H1 (cell line): Measurements from ENCODE around the gene SH3PXD2A. TPM values are rescaled to one million over a fixed set of nuclear protein-coding genes. Genes with fewer than 3 reads are reported as not detected.

Source experiments
- CTCF ChIA-PET: fragments of 300-600 bp; sonication (Branson Sonifier 250); formaldehyde crosslinking; loops from one replicate; lab custom pipeline; 2021; ENCODE audit not compliant: partially characterized antibody; lab: Charles Lee
- POLR2A ChIA-PET: fragments of 300-600 bp; sonication (Branson Sonifier 250); formaldehyde crosslinking; loops from one replicate; lab custom pipeline; 2021; ENCODE audit warnings: inconsistent platforms; ENCODE audit not compliant: partially characterized antibody; lab: Charles Lee
- DNase-seq, 2 experiments: peaks; one replicate each; pipeline versions ENCODE4 v3.0.0 to v3.0.0-alpha.2; 2010 to 2022; ENCODE audit warnings: low spot score in 2 of 2, low read depth in 1 of 2, mixed read lengths in 1 of 2
- FAIRE-seq: peaks from 2 replicates; lab custom pipeline; 2011; peaks lifted over from hg19 to GRCh38; lab: Jason Lieb, UNC
- H2AFZ ChIP-seq: 2 replicates; pipeline ENCODE4 v1.8.1; 2012; ENCODE audit warnings: low read length, inconsistent platforms
- H2AK5ac ChIP-seq: 2 replicates; pipeline ENCODE4 v1.6.1; 2013; ENCODE audit warnings: low read depth, low read length
- H2BK120ac ChIP-seq: replicated peaks from 2 replicates; pipeline ENCODE3; 2013; ENCODE audit warnings: low read depth, low read length, inconsistent platforms
- H2BK12ac ChIP-seq: 2 replicates; pipeline ENCODE4 v1.6.1; 2013; ENCODE audit warnings: low read depth, low read length
- H2BK15ac ChIP-seq: 2 replicates; pipeline ENCODE4 v1.6.1; 2013; ENCODE audit warnings: low read length
- H2BK20ac ChIP-seq: 2 replicates; pipeline ENCODE4 v1.6.1; 2013; ENCODE audit warnings: low read length
- H2BK5ac ChIP-seq: 2 replicates; pipeline ENCODE4 v1.6.1; 2013; ENCODE audit warnings: low read depth, low read length
- H3K14ac ChIP-seq: 2 replicates; pipeline ENCODE4 v1.6.1; 2013; ENCODE audit warnings: inconsistent platforms; ENCODE audit not compliant: insufficient read length
- H3K18ac ChIP-seq: 2 replicates; pipeline ENCODE4 v1.6.1; 2013; ENCODE audit warnings: low read length; ENCODE audit errors: extremely low read depth
- H3K23ac ChIP-seq: 2 replicates; pipeline ENCODE4 v1.6.1; 2013; ENCODE audit warnings: inconsistent platforms; ENCODE audit not compliant: insufficient read length
- H3K23me2 ChIP-seq: 2 replicates; pipeline ENCODE4 v1.6.1; 2013; ENCODE audit warnings: low read depth, low read length
- H3K27ac ChIP-seq: 2 replicates; pipeline ENCODE4 v1.6.1; 2011; ENCODE audit warnings: low read depth, low read length, inconsistent platforms
- H3K27me3 ChIP-seq, 4 experiments: replicated peaks in 1 of 4; 1 replicate in 1 of 4; 2 replicates in 3 of 4; pipeline versions ENCODE4 v1.6.1 to v1.8.1; 2011 to 2013; ENCODE audit warnings: low read length in 3 of 4, mild to moderate bottlenecking in 3 of 4, inconsistent platforms in 2 of 4, mixed read lengths in 2 of 4, moderate library complexity in 1 of 4; ENCODE audit not compliant: control insufficient read depth in 3 of 4, insufficient read depth in 3 of 4; ENCODE audit errors: extremely low read depth in 1 of 4
- H3K36me3 ChIP-seq, 4 experiments: 2 replicates each; pipeline versions ENCODE4 v1.6.1 to v1.8.1; 2011 to 2013; ENCODE audit warnings: mild to moderate bottlenecking in 4 of 4, low read length in 3 of 4, moderate library complexity in 2 of 4, control low read depth in 1 of 4, inconsistent platforms in 1 of 4; ENCODE audit not compliant: insufficient read depth in 4 of 4, control insufficient read depth in 2 of 4
- H3K4ac ChIP-seq: replicated peaks from 2 replicates; pipeline ENCODE3; 2013; ENCODE audit warnings: low read length, low read depth, mixed read lengths, inconsistent platforms; ENCODE audit not compliant: insufficient read length
- H3K4me1 ChIP-seq, 4 experiments: replicated peaks in 1 of 4; 1 replicate in 1 of 4; 2 replicates in 3 of 4; pipeline versions ENCODE4 v1.6.1 to v1.8.1; 2011 to 2013; ENCODE audit warnings: low read length in 3 of 4, inconsistent platforms in 2 of 4, mixed read lengths in 1 of 4; ENCODE audit not compliant: insufficient read depth in 4 of 4, control insufficient read depth in 3 of 4
- H3K4me2 ChIP-seq, 2 experiments: 2 replicates each; pipeline versions ENCODE4 v1.6.1 to v1.8.1; 2011 to 2013; ENCODE audit warnings: low read depth in 2 of 2, low read length in 2 of 2, control low read depth in 1 of 2, inconsistent platforms in 1 of 2, mild to moderate bottlenecking in 1 of 2; ENCODE audit not compliant: insufficient read depth in 1 of 2
- H3K4me3 ChIP-seq, 4 experiments: fragments of 200-600, 300-600 bp in 1 of 4; sonication (generic), shearing (Covaris generic), sonication (Bioruptor Twin) in 1 of 4; 2 replicates each; pipeline versions ENCODE4 v1.5.1 to v1.8.1; 2011 to 2016; ENCODE audit warnings: low read length in 4 of 4, low read depth in 3 of 4, control low read depth in 2 of 4, inconsistent platforms in 2 of 4, mild to moderate bottlenecking in 2 of 4, mixed read lengths in 1 of 4, moderate library complexity in 1 of 4; ENCODE audit not compliant: insufficient read depth in 2 of 4; ENCODE audit errors: extremely low read depth in 1 of 4
- H3K56ac ChIP-seq: replicated peaks from 2 replicates; pipeline ENCODE3; 2013; ENCODE audit warnings: low read depth, mild to moderate bottlenecking, mixed read lengths, low read length, inconsistent platforms; ENCODE audit not compliant: insufficient read length
- H3K79me1 ChIP-seq: 2 replicates; pipeline ENCODE4 v1.6.1; 2013; ENCODE audit warnings: low read depth, low read length, control low read depth
- H3K79me2 ChIP-seq, 2 experiments: 2 replicates each; pipeline versions ENCODE4 v1.6.1 to v1.8.1; 2012 to 2013; ENCODE audit warnings: low read length in 2 of 2, mild to moderate bottlenecking in 2 of 2, inconsistent platforms in 1 of 2; ENCODE audit not compliant: insufficient read depth in 2 of 2, control insufficient read depth in 1 of 2
- H3K9ac ChIP-seq, 4 experiments: replicated peaks in 1 of 4; 1 replicate in 1 of 4; 2 replicates in 3 of 4; pipeline versions ENCODE4 v1.6.1 to v1.8.1; 2011 to 2013; ENCODE audit warnings: low read depth in 3 of 4, low read length in 3 of 4, control low read depth in 2 of 4, mild to moderate bottlenecking in 2 of 4, moderate library complexity in 2 of 4, inconsistent platforms in 1 of 4; ENCODE audit errors: extremely low read depth in 1 of 4
- H3K9me3 ChIP-seq, 2 experiments: 2 replicates each; pipeline versions ENCODE4 v1.6.1 to v1.8.1; 2012 to 2013; ENCODE audit warnings: mild to moderate bottlenecking in 2 of 2, moderate library complexity in 2 of 2, control low read depth in 1 of 2, inconsistent platforms in 1 of 2, low read depth in 1 of 2, low read length in 1 of 2, mixed read lengths in 1 of 2; ENCODE audit not compliant: insufficient read depth in 2 of 2
- H4K20me1 ChIP-seq, 2 experiments: replicated peaks in 1 of 2; 2 replicates each; pipeline versions ENCODE3 to v1.8.1; 2011 to 2013; ENCODE audit warnings: inconsistent platforms in 2 of 2, low read length in 2 of 2, mild to moderate bottlenecking in 1 of 2; ENCODE audit not compliant: insufficient read depth in 2 of 2, control insufficient read depth in 1 of 2
- H4K5ac ChIP-seq: 2 replicates; pipeline ENCODE4 v1.6.1; 2013; ENCODE audit warnings: low read length, low read depth, mixed read lengths, inconsistent platforms; ENCODE audit not compliant: insufficient read length
- H4K8ac ChIP-seq: 2 replicates; pipeline ENCODE4 v1.8.0; 2013; ENCODE audit warnings: mild to moderate bottlenecking, moderate library complexity, low read length, inconsistent platforms; ENCODE audit not compliant: insufficient read depth; ENCODE audit errors: extremely low read depth
- H4K91ac ChIP-seq: replicated peaks from 2 replicates; pipeline ENCODE3; 2013; ENCODE audit warnings: low read length, mixed read lengths, inconsistent platforms; ENCODE audit not compliant: insufficient read length
- CBX8 ChIP-seq: fragments of 300-800, 300-1000 bp; sonication (generic); IDR thresholded peaks from 2 replicates; pipeline ENCODE4 v1.7.1; 2016; ENCODE audit warnings: low read depth, low read length, borderline replicate concordance
- CREB1 ChIP-seq: IDR thresholded peaks from 2 replicates; pipeline ENCODE4 v1.6.1; 2012; ENCODE audit warnings: inconsistent platforms
- KDM5A ChIP-seq: fragments of 200-600 bp; IDR thresholded peaks from 2 replicates; pipeline ENCODE4 v1.7.1; 2012; ENCODE audit warnings: mild to moderate bottlenecking, low read length, inconsistent platforms, mixed read lengths
- RFX5 ChIP-seq: IDR thresholded peaks from 2 replicates; pipeline ENCODE4 v1.6.1; 2011; ENCODE audit warnings: low read depth, low read length, improper control_type of control experiment, borderline replicate concordance
- WGBS, 2 experiments: shearing (Covaris generic) in 1 of 2; methylation state at CpG; one replicate each; pipeline versions ENCODE4 v1.1.6 to v1.1.7; 2013 to 2015; ENCODE audit warnings: low lambda C conversion rate in 2 of 2, mixed read lengths in 2 of 2, inconsistent platforms in 1 of 2, low coverage in 1 of 2, missing lambda C conversion rate in 1 of 2; ENCODE audit not compliant: insufficient replicate concordance in 2 of 2, insufficient coverage in 1 of 2, insufficient read length in 1 of 2; ENCODE audit errors: extremely low coverage in 1 of 2, missing lambda C conversion rate in 1 of 2; 5-methylcytosine and 5-hydroxymethylcytosine counted together
- polyA plus RNA-seq, 7 experiments: library from polyadenylated mRNA; depleted of rRNA in 3 of 7; stranded (reverse) in 5 of 7; unstranded in 2 of 7; fragments of >200 nt in 5 of 7; fragments of 200-250 nt in 2 of 7; gene quantifications; 1 replicate in 5 of 7; 2 replicates in 1 of 7; 4 replicates in 1 of 7; pipeline versions ENCODE4 v1.2.1 to v1.2.3, GENCODE V29; 2011 to 2013; ENCODE audit warnings: missing spikeins in 2 of 7, mixed read lengths in 2 of 7
- total RNA-seq: library from RNA; stranded (reverse); fragmentation: NEBNext Ultra II Directional; extraction: Animal tissue kit (Norgen Biotek cat#: 25700); gene quantifications from 2 replicates; pipeline ENCODE4 v1.2.1, GENCODE V29; 2021

The SH3PXD2A gene
- total and polyA plus RNA-seq, 2 of the 8 experiments (the other 6 are each of a cell fraction or from before 2014, with no cell fraction given): 5.4 to 16.3 TPM

GRCh38 chr10:103822800-103823199, 32.6 kb downstream of the SH3PXD2A start:
- no peak overlapping the region for H3K4me2 ChIP-seq
- H3K27ac ChIP-seq: no peak overlapping the region
- H3K27me3 ChIP-seq: no peaks in the 10 kb centered on the region
- no peaks in the 10 kb centered on the region for H3K9me3 ChIP-seq
- DNase-seq: no peak
- H3K18ac ChIP-seq: no peak overlapping the region
- H3K4me1 ChIP-seq: peaks cover 0 to 4% (median under 1%) of the 10 kb centered on the region in 4 experiments; a peak in 4 of 7 replicates
- no peak overlapping the region for H2BK15ac ChIP-seq
- H2BK20ac ChIP-seq: no peak overlapping the region
- H2BK120ac ChIP-seq: no peak overlapping the region
- ChIA-PET POLR2A (interaction anchor here (0.7 to 1.4 kb wide), 4 partner anchors 11 to 18 kb away, joined by 3 to 4 read pairs (median 3); no protein-coding TSS in a partner anchor), CTCF (interaction anchor here (0.6 to 3.7 kb wide), 8 partner anchors 13 to 109 kb away, joined by 3 to 17 read pairs (median 3); no protein-coding TSS in a partner anchor)
- no peak overlapping the region for H3K4ac ChIP-seq
- H3K79me1 ChIP-seq: no peaks in the 10 kb centered on the region; the same call in 1 of the 2 replicates
- H3K4me3 ChIP-seq: no peak overlapping the region
- no peak overlapping the region for H4K91ac ChIP-seq
- no peak overlapping the region for H3K9ac ChIP-seq
- H3K23me2 ChIP-seq: no peaks in the 10 kb centered on the region
- no peaks in the 10 kb centered on the region for H3K79me2 ChIP-seq
- H4K20me1 ChIP-seq: no peaks in the 10 kb centered on the region
- no peak overlapping the region for H2AFZ ChIP-seq
- H3K14ac ChIP-seq: no peak overlapping the region
- H2AK5ac ChIP-seq: no peak overlapping the region
- H4K5ac ChIP-seq: no peak overlapping the region
- no peak overlapping the region for H2BK12ac ChIP-seq
- 84% methylated on average over 3 of the region's 3 CpGs; no CpG with 5 or more reads in 1 of the 2 experiments for WGBS, 2 experiments
- no peak overlapping the region for H3K56ac ChIP-seq
- H3K23ac ChIP-seq: no peak overlapping the region
- no peaks in the 10 kb centered on the region for H3K36me3 ChIP-seq
- no peak overlapping the region for H4K8ac ChIP-seq
- no peak overlapping the region for H2BK5ac ChIP-seq
- FAIRE-seq: no peak
- TF ChIP-seq RFX5 (no peak), CBX8 (no peak), CREB1 (no peak), KDM5A (no peak)
